Nephron (organoid): ENCODE measurements around the gene SULT2A1.
"Not testable (repeated sequence)": the region's sequence is repeated elsewhere in the genome, so short reads cannot be mapped to it uniquely, and the experiment has no call there.

Experiments used
- H3K27ac Mint-ChIP-seq, 3 experiments: 2 replicates each; pipeline ENCODE4 v1.8.0; 2020; ENCODE audit warnings: mixed read lengths in 3 of 3, mild to moderate bottlenecking in 2 of 3, moderate library complexity in 1 of 3
- H3K27me3 Mint-ChIP-seq: 2 replicates; pipeline ENCODE4 v1.8.0; 2021; ENCODE audit warnings: low read depth, mild to moderate bottlenecking, moderate library complexity, mixed read lengths
- H3K36me3 Mint-ChIP-seq: 2 replicates; pipeline ENCODE4 v1.8.0; 2020; ENCODE audit warnings: low read depth, mixed read lengths
- H3K4me1 Mint-ChIP-seq: 2 replicates; pipeline ENCODE4 v1.8.0; 2020; ENCODE audit warnings: mixed read lengths
- H3K4me3 Mint-ChIP-seq, 3 experiments: 2 replicates each; pipeline ENCODE4 v1.8.0; 2020; ENCODE audit warnings: mild to moderate bottlenecking in 3 of 3, mixed read lengths in 3 of 3, moderate library complexity in 2 of 3
- H3K9me3 Mint-ChIP-seq: 2 replicates; pipeline ENCODE4 v1.8.0; 2020; ENCODE audit warnings: mixed read lengths
- CTCF ChIP-seq, 3 experiments: fragments of 200-600 bp; sonication (generic); IDR thresholded peaks; one replicate each; pipeline ENCODE4 v1.5.0; 2021; ENCODE audit warnings: antibody characterized with exemption in 3 of 3; ENCODE audit not compliant: unreplicated experiment in 3 of 3

The SULT2A1 gene

GRCh38 chr19:47886010-47886559 is at the start of gene SULT2A1:
SULT2A1 (minus strand) TSS chr19:47886315; CDS start chr19:47886257, 58 bp downstream.
- Mint-ChIP-seq H3K9me3 (no peaks in the 10 kb centered on the region), H3K4me1 (peaks cover 4% of the 10 kb centered on the region), H3K27ac (no peak within 1 kb of the TSS), H3K4me3 (no peak within 1 kb of the TSS), H3K36me3 (no peaks in the 10 kb centered on the region), H3K27me3 (peaks cover 3% of the 10 kb centered on the region)
- TF ChIP-seq CTCF (IDR thresholded peaks at IDR 0.05; ENCODE audit: unreplicated experiment in 3 of 3), result no peak

- not testable (repeated sequence) for H3K9me3 Mint-ChIP-seq, H3K4me1 Mint-ChIP-seq, H3K27me3 Mint-ChIP-seq, H3K36me3 Mint-ChIP-seq, H3K4me3 Mint-ChIP-seq, H3K27ac Mint-ChIP-seq
These were observed 42.5 kb upstream of the SULT2A1 start for GRCh38 chr19:47928581-47928980.

- not testable (repeated sequence) for H3K4me1 Mint-ChIP-seq, H3K36me3 Mint-ChIP-seq, H3K4me3 Mint-ChIP-seq, H3K9me3 Mint-ChIP-seq, H3K27me3 Mint-ChIP-seq, H3K27ac Mint-ChIP-seq
- TF ChIP-seq CTCF (IDR thresholded peaks at IDR 0.05; ENCODE audit: unreplicated experiment in 3 of 3), result peak; percentile 52 to 54 (median 53)
These were observed 34.0 kb upstream of the SULT2A1 start for GRCh38 chr19:47920107-47920506.

GRCh38 chr19:47910191-47910590 is 24.1 kb upstream of the SULT2A1 start:
- H3K27ac Mint-ChIP-seq, H3K4me1 Mint-ChIP-seq, H3K27me3 Mint-ChIP-seq, H3K9me3 Mint-ChIP-seq, H3K4me3 Mint-ChIP-seq, H3K36me3 Mint-ChIP-seq: not testable (repeated sequence)

GRCh38 chr19:47909350-47909749 is 23.2 kb upstream of the SULT2A1 start:
- not testable (repeated sequence) for H3K4me1 Mint-ChIP-seq, H3K27me3 Mint-ChIP-seq, H3K4me3 Mint-ChIP-seq, H3K36me3 Mint-ChIP-seq, H3K9me3 Mint-ChIP-seq, H3K27ac Mint-ChIP-seq
- peak; percentile 47 to 55 (median 54) for TF ChIP-seq CTCF (IDR thresholded peaks at IDR 0.05; ENCODE audit: unreplicated experiment in 3 of 3)

GRCh38 chr19:47901370-47901769 is 15.3 kb upstream of the SULT2A1 start:
- TF ChIP-seq CTCF (IDR thresholded peaks at IDR 0.05; ENCODE audit: unreplicated experiment in 3 of 3), result no peak
- Mint-ChIP-seq H3K27me3 (peaks cover 7% of the 10 kb centered on the region), H3K9me3 (peaks cover under 1% of the 10 kb centered on the region), H3K36me3 (no peaks in the 10 kb centered on the region), H3K4me3 (no peak overlapping the region), H3K27ac (no peak overlapping the region), H3K4me1 (no peaks in the 10 kb centered on the region)

- TF ChIP-seq CTCF (IDR thresholded peaks at IDR 0.05; ENCODE audit: unreplicated experiment in 3 of 3), result no peak
- Mint-ChIP-seq H3K36me3 (no peaks in the 10 kb centered on the region), H3K27ac (no peak overlapping the region), H3K4me3 (no peak overlapping the region), H3K9me3 (peaks cover 8% of the 10 kb centered on the region), H3K27me3 (peaks cover 7% of the 10 kb centered on the region), H3K4me1 (no peaks in the 10 kb centered on the region)
These were observed 13.2 kb upstream of the SULT2A1 start for GRCh38 chr19:47899335-47899734.
